GM18873 (cell line): Measurements from ENCODE around the gene INPP5J.
"Not testable (repeated sequence)": the region's sequence is repeated elsewhere in the genome, so short reads cannot be mapped to it uniquely, and the experiment has no call there.

Experiments used
- ATAC-seq: cut with Tn5 transposase; IDR thresholded peaks from one replicate; pipeline ENCODE4 v1.9.1; 2021; ENCODE audit warnings: mild to moderate bottlenecking, moderate library complexity, moderate number of reproducible peaks; ENCODE audit not compliant: unreplicated experiment, low FRiP score

Gene INPP5J

GRCh38 chr22:31100762-31101525 is 21.8 kb upstream of the INPP5J start:
- ATAC-seq = no peak

DNA sequence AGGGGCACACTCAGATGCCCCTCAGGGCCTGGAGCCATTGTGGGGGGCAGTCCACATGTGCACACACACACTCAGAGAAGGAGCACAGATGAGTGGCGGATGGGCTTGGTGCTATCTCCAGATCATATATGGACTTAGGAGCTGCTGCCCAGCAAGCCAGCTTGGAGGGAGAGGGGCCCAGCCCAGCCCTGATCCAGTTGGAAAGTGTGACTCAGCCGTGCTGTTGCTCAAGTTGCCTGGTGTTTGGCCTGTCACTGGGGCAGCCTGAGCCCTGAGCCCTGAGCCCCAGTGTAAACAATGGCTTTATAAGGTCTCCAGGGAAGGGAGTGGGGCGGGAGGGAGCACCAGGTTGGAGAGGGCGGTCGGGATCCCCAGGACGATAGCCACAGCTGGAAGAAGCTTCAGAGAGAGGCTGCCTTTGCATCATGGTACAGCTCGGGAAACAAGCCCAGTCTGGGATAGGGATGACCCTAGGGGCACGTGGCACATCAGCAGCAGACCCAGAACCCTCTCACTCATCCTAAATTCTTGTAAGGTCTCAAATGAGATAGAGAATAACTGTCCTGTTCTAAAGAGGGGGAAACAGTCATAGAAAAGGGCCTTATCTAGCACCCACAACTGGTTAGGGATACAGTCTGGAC is 20.2 kb upstream of the INPP5J start:
- no peak for ATAC-seq

DNA sequence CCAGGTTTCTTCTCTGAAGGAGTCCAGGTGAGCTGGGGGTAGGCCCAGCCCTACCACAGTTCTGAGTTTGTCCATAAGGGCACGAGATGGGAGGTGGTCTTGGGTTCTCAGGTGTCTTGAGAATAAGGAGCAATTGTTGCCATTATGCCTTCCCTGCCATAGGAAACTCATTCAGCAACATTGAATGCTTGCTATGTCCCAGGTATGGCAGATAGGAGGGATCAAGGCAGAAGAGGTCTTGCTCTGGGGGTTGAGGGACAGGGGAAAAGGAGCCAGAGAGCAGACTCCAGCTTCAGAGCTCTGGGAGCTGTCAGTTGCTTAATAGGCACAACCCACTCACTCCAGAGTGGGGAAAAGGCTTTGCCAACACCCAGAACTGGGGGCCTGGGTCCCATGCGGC is 19.7 kb upstream of the INPP5J start:
- no peak for ATAC-seq

- ATAC-seq = no peak
Observed at GRCh38 chr22:31103899-31104694, 18.7 kb upstream of the INPP5J start.

DNA sequence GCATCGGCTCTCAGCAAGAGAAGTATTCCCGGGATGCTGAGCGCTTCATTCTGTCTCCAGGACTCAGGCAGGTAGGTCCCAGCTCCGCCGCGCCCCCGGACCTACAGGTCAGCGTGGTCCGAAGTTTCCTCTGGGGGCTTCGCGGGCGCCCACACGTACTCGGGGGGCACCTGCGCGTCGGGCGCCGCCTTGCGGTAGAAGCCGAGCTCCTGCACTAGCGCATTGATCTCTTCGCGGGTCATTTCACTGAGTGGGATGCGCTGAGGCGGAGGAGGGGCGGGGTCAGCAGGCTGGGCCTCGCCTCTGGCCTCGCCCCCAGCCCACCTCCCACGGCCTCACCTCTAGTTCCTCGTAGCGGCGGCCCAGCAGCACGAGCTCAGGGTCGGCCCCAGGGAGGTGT is 17.9 kb upstream of the INPP5J start:
- ATAC-seq = no peak

GRCh38 chr22:31105282-31105929 is 17.4 kb upstream of the INPP5J start:
- ATAC-seq = no peak

DNA sequence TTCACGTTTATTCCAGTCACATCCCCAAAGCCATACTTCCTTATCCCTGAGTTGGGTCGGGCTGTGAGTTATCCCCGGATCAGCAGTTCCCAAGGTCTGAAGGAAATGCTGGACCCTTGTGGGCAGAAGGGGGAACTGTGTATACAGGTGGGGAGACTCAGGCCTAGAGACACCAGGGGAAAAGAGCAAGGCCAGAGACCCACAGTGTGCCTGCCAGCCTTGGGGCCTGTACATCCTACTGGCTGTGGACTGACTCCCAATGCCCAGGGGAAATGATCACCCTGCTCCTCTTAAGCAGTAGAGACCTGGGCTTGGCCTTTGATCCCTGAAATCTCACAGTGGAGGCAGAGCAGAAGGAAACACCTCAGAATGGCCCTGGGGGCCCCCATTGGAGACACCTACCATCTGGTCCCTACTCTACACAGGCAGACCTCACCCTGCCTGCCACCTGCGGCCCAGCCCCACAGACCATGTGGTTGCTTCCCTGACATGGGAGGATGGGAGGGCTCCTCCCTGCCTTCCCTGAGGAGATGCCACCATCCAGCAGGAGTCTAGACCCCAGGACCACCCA is 16.7 kb upstream of the INPP5J start:
- ATAC-seq = no peak

DNA sequence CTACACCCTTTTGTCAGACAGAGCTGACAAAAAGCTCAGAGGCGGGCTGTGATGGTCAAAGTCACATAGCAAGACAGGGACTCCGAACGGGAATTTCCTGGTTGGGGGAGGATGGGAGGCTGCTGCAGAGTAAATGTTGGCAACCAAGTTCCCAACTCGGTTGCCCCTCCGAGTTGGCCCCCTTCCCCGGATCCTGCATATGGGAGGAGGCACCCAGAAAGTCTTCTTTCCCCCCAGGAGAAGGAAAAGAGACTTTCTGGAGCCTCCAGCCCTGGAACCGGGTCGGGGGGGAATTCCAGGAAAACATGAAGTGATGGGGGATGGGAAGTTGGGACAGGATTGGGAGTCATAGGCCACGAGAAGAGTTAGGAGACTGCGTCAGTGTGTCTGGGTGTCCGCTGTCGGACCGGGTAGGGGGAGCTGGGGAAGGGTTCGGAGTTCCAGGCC is 16.0 kb upstream of the INPP5J start:
- ATAC-seq = no peak

DNA sequence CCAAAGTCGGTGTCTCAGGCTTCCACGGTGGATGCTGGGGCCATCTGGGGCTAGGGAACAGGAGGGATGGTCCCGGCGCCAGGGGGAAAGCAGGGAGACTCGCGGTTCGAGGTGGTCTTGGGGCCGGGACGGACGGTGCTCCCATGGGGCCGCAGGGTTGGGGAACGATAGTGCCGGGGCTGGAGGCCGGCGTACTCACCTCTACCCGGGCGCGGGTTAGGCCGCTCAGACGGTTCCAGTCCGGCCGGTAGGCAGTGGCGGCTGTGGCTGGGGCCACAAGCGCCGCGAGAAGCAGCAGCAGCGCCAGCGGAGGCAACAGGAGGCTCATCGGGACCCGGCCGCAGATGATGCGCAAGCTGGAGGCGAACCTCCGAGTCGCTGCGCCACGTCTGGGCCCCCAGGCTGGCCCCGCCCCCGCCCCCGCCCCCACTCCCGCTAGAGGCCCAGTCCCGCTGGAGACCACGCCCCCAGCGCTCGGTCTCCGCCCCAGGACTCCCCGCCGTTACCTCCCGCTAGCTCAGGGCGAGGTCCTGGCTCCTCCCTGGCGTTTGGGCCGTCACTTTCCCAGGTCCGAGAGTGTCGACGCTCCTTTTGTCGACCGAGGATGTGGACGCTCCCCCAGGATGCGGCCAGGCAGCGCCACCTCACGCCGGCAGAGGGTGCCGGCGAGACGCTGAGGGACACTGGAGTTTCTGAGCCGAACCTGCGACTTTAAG is 15.4 kb upstream of the INPP5J start, which contains the start of gene SELENOM:
Gene SELENOM, minus strand, starts transcription at position 391 of the 716 bp plus-strand sequence. Its CDS starts 63 bp downstream, at position 328.
- peak; percentile 53 for ATAC-seq

DNA sequence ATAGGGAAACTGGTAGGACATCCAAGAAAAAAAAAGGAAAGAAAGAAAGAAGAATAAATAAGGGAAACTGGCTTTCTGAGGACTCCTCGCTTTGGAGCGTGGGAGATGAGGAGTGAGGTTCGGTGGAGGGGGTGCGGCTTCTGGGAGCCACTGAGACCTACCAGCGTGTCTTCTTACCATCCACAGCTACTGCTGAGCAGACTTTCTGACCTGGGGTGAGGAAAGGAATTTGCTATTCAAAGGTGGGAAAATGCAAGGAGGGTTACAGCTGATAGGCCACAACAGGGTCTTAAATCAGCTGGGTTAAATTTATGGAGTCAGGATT is 14.9 kb upstream of the INPP5J start:
- no peak for ATAC-seq

- not testable (repeated sequence) for ATAC-seq
Observed at GRCh38 chr22:31112547-31113091, 10.1 kb upstream of the INPP5J start.

GRCh38 chr22:31118046-31118820 is 4.5 kb upstream of the INPP5J start:
- no peak for ATAC-seq

GRCh38 chr22:31119026-31119717 is 3.6 kb upstream of the INPP5J start:
- no peak for ATAC-seq

DNA sequence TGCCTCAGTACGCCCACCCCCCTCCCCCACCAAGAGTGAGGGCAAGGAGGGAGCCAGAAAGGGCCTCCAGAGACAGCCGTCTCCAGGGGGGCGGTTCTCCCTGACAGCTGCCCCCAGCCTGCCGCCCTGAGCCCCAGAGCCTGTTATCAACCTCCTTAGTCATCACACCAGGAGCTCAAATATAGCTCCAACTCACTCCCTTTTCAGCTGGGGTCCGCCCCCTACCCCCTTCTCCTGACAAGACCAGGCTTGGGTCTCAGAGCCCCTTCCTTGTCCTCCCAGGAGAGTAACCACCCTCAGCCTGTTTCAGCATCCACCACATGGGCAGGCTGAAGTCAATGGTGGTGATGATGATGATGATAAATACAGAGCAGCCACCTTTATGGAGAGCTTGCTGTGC is 2.5 kb upstream of the INPP5J start:
- no peak for ATAC-seq

- ATAC-seq = no peak
Observed at GRCh38 chr22:31120642-31121041, 2.1 kb upstream of the INPP5J start.

- no peak for ATAC-seq
Observed at GRCh38 chr22:31121403-31121802, 1.4 kb upstream of the INPP5J start.

GRCh38 chr22:31122196-31122531 is 602 bp upstream of the INPP5J start:
- no peak for ATAC-seq

DNA sequence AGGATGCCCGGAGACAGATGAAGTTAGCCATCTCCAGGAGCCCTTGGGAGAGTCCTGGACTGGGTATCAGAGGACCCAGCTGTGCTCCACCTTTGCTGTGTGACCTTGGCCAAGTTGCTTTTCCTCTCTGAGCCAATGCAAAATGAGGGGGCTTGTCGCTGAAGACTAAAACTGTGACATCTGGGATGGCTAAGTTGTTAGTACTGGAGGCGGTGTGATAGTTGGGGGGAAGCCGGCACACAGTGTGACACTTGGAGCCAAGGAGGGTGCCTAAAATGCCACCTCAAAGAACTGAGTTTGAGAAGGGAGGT is 481 bp downstream of the INPP5J start:
- no peak for ATAC-seq

- no peak for ATAC-seq
Observed at GRCh38 chr22:31124290-31124689, 1.5 kb downstream of the INPP5J start.
